Skeletal muscle satellite cell (primary cell): ENCODE data around the gene ZNF385D.
A peak's percentile ranks its signal among the peaks of the same experiment; 100 is the strongest.

Experiments used
- H3K27me3 ChIP-seq: 2 replicates; pipeline ENCODE4 v1.7.0; 2013; ENCODE audit warnings: low read length; ENCODE audit not compliant: control insufficient read depth, insufficient read depth
- H3K36me3 ChIP-seq: 2 replicates; pipeline ENCODE4 v1.7.0; 2013; ENCODE audit warnings: mild to moderate bottlenecking, control low read depth, low read length; ENCODE audit not compliant: insufficient read depth
- H3K4me1 ChIP-seq: 2 replicates; pipeline ENCODE4 v1.7.0; 2013; ENCODE audit warnings: low read length; ENCODE audit not compliant: control insufficient read depth, insufficient read depth
- H3K4me2 ChIP-seq: 2 replicates; pipeline ENCODE4 v1.7.0; 2013; ENCODE audit warnings: mild to moderate bottlenecking, low read length
- H3K4me3 ChIP-seq: 2 replicates; pipeline ENCODE4 v1.7.0; 2013; ENCODE audit warnings: low read length
- H3K9ac ChIP-seq: 2 replicates; pipeline ENCODE4 v1.7.0; 2013; ENCODE audit warnings: mild to moderate bottlenecking, low read depth, low read length, moderate library complexity
- H3K9me3 ChIP-seq: replicated peaks from 2 replicates; pipeline ENCODE4 v1.7.0; 2013; ENCODE audit warnings: mild to moderate bottlenecking, control low read depth, low read length

The ZNF385D gene

GRCh38 chr3:21747376-21747775 is 3.6 kb downstream of the ZNF385D start:
- Histone ChIP-seq H3K27me3 (no peaks in the 10 kb centered on the region), H3K36me3 (no peaks in the 10 kb centered on the region), H3K9ac (no peak overlapping the region), H3K4me2 (no peak overlapping the region), H3K9me3 (no peaks in the 10 kb centered on the region), H3K4me3 (no peak overlapping the region), H3K4me1 (peaks cover 36% of the 10 kb centered on the region)

- H3K4me3 ChIP-seq = no peak overlapping the region
- H3K9ac ChIP-seq = no peak overlapping the region
- H3K27me3 ChIP-seq = no peaks in the 10 kb centered on the region
- no peak overlapping the region for H3K4me2 ChIP-seq
- H3K9me3 ChIP-seq = no peaks in the 10 kb centered on the region
- H3K36me3 ChIP-seq = no peaks in the 10 kb centered on the region
- H3K4me1 ChIP-seq = peaks cover 36% of the 10 kb centered on the region
Measured at GRCh38 chr3:21745966-21746365, 5.0 kb downstream of the ZNF385D start.

GRCh38 chr3:21744793-21745192 is 6.2 kb downstream of the ZNF385D start:
- no peaks in the 10 kb centered on the region for H3K27me3 ChIP-seq
- no peak overlapping the region for H3K4me3 ChIP-seq
- no peaks in the 10 kb centered on the region for H3K36me3 ChIP-seq
- no peaks in the 10 kb centered on the region for H3K9me3 ChIP-seq
- H3K4me2 ChIP-seq = no peak overlapping the region
- peaks cover 32% of the 10 kb centered on the region for H3K4me1 ChIP-seq
- no peak overlapping the region for H3K9ac ChIP-seq

GRCh38 chr3:21738935-21739702 is 11.9 kb downstream of the ZNF385D start:
- H3K4me2 ChIP-seq = no peak overlapping the region
- no peaks in the 10 kb centered on the region for H3K9me3 ChIP-seq

GRCh38 chr3:21738283-21738682 is 12.7 kb downstream of the ZNF385D start:
- H3K4me2 ChIP-seq = no peak overlapping the region
- H3K4me1 ChIP-seq = no peaks in the 10 kb centered on the region
- H3K36me3 ChIP-seq = no peaks in the 10 kb centered on the region
- no peaks in the 10 kb centered on the region for H3K27me3 ChIP-seq
- H3K9me3 ChIP-seq = no peaks in the 10 kb centered on the region
- H3K4me3 ChIP-seq = no peak overlapping the region
- no peak overlapping the region for H3K9ac ChIP-seq

More at GRCh38 chr3:21738935-21739702, 11.9 kb downstream of the ZNF385D start:
- Histone ChIP-seq H3K4me1 (no peaks in the 10 kb centered on the region), H3K4me3 (no peak overlapping the region), H3K36me3 (no peaks in the 10 kb centered on the region), H3K27me3 (no peaks in the 10 kb centered on the region), H3K9ac (no peak overlapping the region)

GRCh38 chr3:21734746-21735145 is 16.3 kb downstream of the ZNF385D start:
- no peak overlapping the region for H3K9ac ChIP-seq
- no peaks in the 10 kb centered on the region for H3K27me3 ChIP-seq
- no peak overlapping the region for H3K4me2 ChIP-seq
- no peaks in the 10 kb centered on the region for H3K4me1 ChIP-seq
- H3K4me3 ChIP-seq = no peak overlapping the region
- no peaks in the 10 kb centered on the region for H3K9me3 ChIP-seq
- H3K36me3 ChIP-seq = no peaks in the 10 kb centered on the region

- Histone ChIP-seq H3K36me3 (no peaks in the 10 kb centered on the region), H3K9ac (no peak overlapping the region), H3K4me3 (no peak overlapping the region), H3K4me2 (no peak overlapping the region), H3K4me1 (no peaks in the 10 kb centered on the region), H3K27me3 (no peaks in the 10 kb centered on the region), H3K9me3 (no peaks in the 10 kb centered on the region)
Measured at GRCh38 chr3:21729888-21730459, 21.0 kb downstream of the ZNF385D start.

- no peak overlapping the region for H3K4me2 ChIP-seq
- no peaks in the 10 kb centered on the region for H3K9me3 ChIP-seq
- no peaks in the 10 kb centered on the region for H3K4me1 ChIP-seq
- no peaks in the 10 kb centered on the region for H3K36me3 ChIP-seq
- H3K9ac ChIP-seq = no peak overlapping the region
- no peak overlapping the region for H3K4me3 ChIP-seq
- no peaks in the 10 kb centered on the region for H3K27me3 ChIP-seq
Measured at GRCh38 chr3:21729331-21729730, 21.7 kb downstream of the ZNF385D start.

GRCh38 chr3:21722768-21723167 is 28.2 kb downstream of the ZNF385D start:
- no peaks in the 10 kb centered on the region for H3K27me3 ChIP-seq
- no peak overlapping the region for H3K9ac ChIP-seq
- no peak overlapping the region for H3K4me2 ChIP-seq
- no peaks in the 10 kb centered on the region for H3K9me3 ChIP-seq
- H3K4me1 ChIP-seq = peaks cover 14% of the 10 kb centered on the region
- no peak overlapping the region for H3K4me3 ChIP-seq
- H3K36me3 ChIP-seq = no peaks in the 10 kb centered on the region

- Histone ChIP-seq H3K4me1 (peaks cover 18% of the 10 kb centered on the region), H3K4me2 (no peak overlapping the region)
Measured at GRCh38 chr3:21722301-21722700, 28.7 kb downstream of the ZNF385D start.

GRCh38 chr3:21718943-21719591 is 31.9 kb downstream of the ZNF385D start:
- no peak overlapping the region for H3K4me3 ChIP-seq
- H3K9me3 ChIP-seq = no peaks in the 10 kb centered on the region
- no peak overlapping the region for H3K9ac ChIP-seq
- no peaks in the 10 kb centered on the region for H3K36me3 ChIP-seq
- peaks cover 21% of the 10 kb centered on the region for H3K4me1 ChIP-seq
- no peaks in the 10 kb centered on the region for H3K27me3 ChIP-seq
- H3K4me2 ChIP-seq = peak overlapping the region; percentile 38

More at GRCh38 chr3:21722301-21722700, 28.7 kb downstream of the ZNF385D start:
- H3K27me3 ChIP-seq = no peaks in the 10 kb centered on the region
- H3K9ac ChIP-seq = no peak overlapping the region
- H3K36me3 ChIP-seq = no peaks in the 10 kb centered on the region
- H3K4me3 ChIP-seq = no peak overlapping the region
- no peaks in the 10 kb centered on the region for H3K9me3 ChIP-seq
